Activated T-helper 9 cell treated with anti-CD3 and anti-CD28 coated beads, Interleukin-2, amount 50 U/mL, for 16 hours (primary cell): ENCODE data around the gene CPOX.

Source experiments
- DNase-seq: peaks from one replicate; pipeline ENCODE4 v3.0.0-alpha.2; 2020; ENCODE audit warnings: low read depth

The CPOX gene

GRCh38 chr3:98596087-98596486, 2.7 kb upstream of the CPOX start:
- DNase-seq, result no peak

GRCh38 chr3:98594628-98595324, 1.4 kb upstream of the CPOX start:
- DNase-seq, result no peak

GRCh38 chr3:98592345-98592935, 971 bp downstream of the CPOX start:
- DNase-seq, result no peak

GRCh38 chr3:98589331-98590036, 3.9 kb downstream of the CPOX start:
- DNase-seq, result no peak

- no peak for DNase-seq
These were observed 5.3 kb downstream of the CPOX start for GRCh38 chr3:98588065-98588464.

- DNase-seq, result no peak
These were observed 5.8 kb downstream of the CPOX start for GRCh38 chr3:98587654-98588053.

- no peak for DNase-seq
These were observed 8.9 kb downstream of the CPOX start for GRCh38 chr3:98584547-98584946.

GRCh38 chr3:98583766-98584165, 9.6 kb downstream of the CPOX start:
- DNase-seq, result no peak

GRCh38 chr3:98582042-98582441, 11.4 kb downstream of the CPOX start:
- DNase-seq, result no peak

- DNase-seq, result no peak
These were observed 11.9 kb downstream of the CPOX start for GRCh38 chr3:98581474-98581873.

- DNase-seq, result no peak
These were observed 12.7 kb downstream of the CPOX start for GRCh38 chr3:98580401-98581386.

- DNase-seq, result no peak
These were observed 16.1 kb downstream of the CPOX start for GRCh38 chr3:98577178-98577895.

GRCh38 chr3:98574132-98574531, 19.3 kb downstream of the CPOX start:
- no peak for DNase-seq

GRCh38 chr3:98573181-98573728, 20.2 kb downstream of the CPOX start:
- DNase-seq, result no peak

- DNase-seq, result no peak
These were observed 25.0 kb downstream of the CPOX start for GRCh38 chr3:98568402-98568801.

GRCh38 chr3:98567666-98568270, 25.6 kb downstream of the CPOX start:
- DNase-seq, result no peak

- DNase-seq, result no peak
These were observed 27.6 kb downstream of the CPOX start for GRCh38 chr3:98565843-98566242.

GRCh38 chr3:98565237-98565643, 28.2 kb downstream of the CPOX start:
- DNase-seq, result no peak

- no peak for DNase-seq
These were observed 29.0 kb downstream of the CPOX start for GRCh38 chr3:98564282-98565005.

GRCh38 chr3:98563661-98564281, 29.6 kb downstream of the CPOX start:
- DNase-seq, result no peak
